K562 (cell line): Measurements from ENCODE around the gene GP1BA. TPM values are rescaled to one million over a fixed set of nuclear protein-coding genes. Genes with fewer than 3 reads are reported as not detected.

Source experiments
- BMI1 ChIP-seq: fragments of 150-350 bp; IDR thresholded peaks from 2 replicates; pipeline ENCODE4 v1.6.1; 2014; ENCODE audit warnings: low read length
- CC2D1A ChIP-seq: fragments of 450-650 bp; IDR thresholded peaks from 2 replicates; pipeline ENCODE4 v1.6.1; 2017; ENCODE audit warnings: mild to moderate bottlenecking
- CCNT2 ChIP-seq: IDR thresholded peaks from 2 replicates; pipeline ENCODE4 v1.6.1; 2011; ENCODE audit warnings: borderline replicate concordance, low read depth, mild to moderate bottlenecking, moderate library complexity, mixed read lengths, low read length; ENCODE audit not compliant: insufficient read length; ENCODE audit errors: extremely low read depth
- CEBPB ChIP-seq: fragments of 450-650 bp; IDR thresholded peaks from 2 replicates; pipeline ENCODE4 v1.6.1; 2016; ENCODE audit warnings: missing genetic modification characterization, missing compliant biosample characterization
- CHCHD3 ChIP-seq: fragments of 250-450 bp; sonication (Bioruptor Pico); IDR thresholded peaks from 2 replicates; pipeline ENCODE4 v2.1.2; 2022; ENCODE audit warnings: mild to moderate bottlenecking
- ESRRB ChIP-seq: fragments of 250-450 bp; sonication (Bioruptor Pico); IDR thresholded peaks from 2 replicates; pipeline ENCODE4 v1.5.0; 2020; ENCODE audit warnings: mild to moderate bottlenecking, moderate library complexity, borderline replicate concordance
- MEF2D ChIP-seq: conservative IDR thresholded peaks from 2 replicates; pipeline ENCODE4 v1.6.1; 2016; ENCODE audit warnings: low read depth, missing genetic modification characterization, missing compliant biosample characterization
- NFIX ChIP-seq: fragments of 250-450 bp; sonication (Bioruptor Pico); IDR thresholded peaks from 2 replicates; pipeline ENCODE4 v1.4.0; 2020; ENCODE audit warnings: low read depth, mild to moderate bottlenecking, moderate library complexity
- NFXL1 ChIP-seq: fragments of 450-650 bp; formaldehyde crosslinking; IDR thresholded peaks from 2 replicates; pipeline ENCODE4 v1.4.0; 2021; ENCODE audit warnings: mild to moderate bottlenecking
- POLR2G ChIP-seq: fragments of 200-400 bp; formaldehyde crosslinking; IDR thresholded peaks from 2 replicates; pipeline ENCODE4 v1.6.1; 2017; ENCODE audit warnings: low read depth, mild to moderate bottlenecking, antibody characterized with exemption, low read length, moderate library complexity
- PRPF4 ChIP-seq: fragments of 200-400 bp; formaldehyde crosslinking; IDR thresholded peaks from one replicate; pipeline ENCODE4 v1.6.1; 2017; ENCODE audit warnings: low read length, low read depth, mild to moderate bottlenecking; ENCODE audit not compliant: insufficient read depth, poor library complexity, severe bottlenecking
- RFX7 ChIP-seq: fragments of 250-450 bp; sonication (Bioruptor Pico); IDR thresholded peaks from 2 replicates; pipeline ENCODE4 v1.5.1; 2021; ENCODE audit warnings: mild to moderate bottlenecking
- SNIP1 ChIP-seq: fragments of 450-650 bp; IDR thresholded peaks from 2 replicates; pipeline ENCODE4 v1.7.1; 2017; ENCODE audit warnings: low read depth, mild to moderate bottlenecking
- TEAD4 ChIP-seq, 2 experiments: sonication (generic) in 1 of 2; formaldehyde crosslinking in 1 of 2; IDR thresholded peaks; 2 replicates each; pipeline versions ENCODE4 v1.6.1 to v1.8.0; 2012 to 2022; ENCODE audit warnings: borderline replicate concordance in 1 of 2, inconsistent platforms in 1 of 2, low read length in 1 of 2, mild to moderate bottlenecking in 1 of 2, missing genetic modification reagents in 1 of 2
- YY1 ChIP-seq, 3 experiments: IDR thresholded peaks; 2 replicates each; pipeline ENCODE4 v1.6.1; 2011; ENCODE audit warnings: low read length in 2 of 3, mild to moderate bottlenecking in 2 of 3, moderate library complexity in 2 of 3, borderline replicate concordance in 1 of 3, control low read depth in 1 of 3, low read depth in 1 of 3; ENCODE audit not compliant: insufficient read depth in 3 of 3, insufficient replicate concordance in 2 of 3, control insufficient read depth in 1 of 3, insufficient read length in 1 of 3; ENCODE audit errors: extremely low read depth in 1 of 3
- ZNF324 ChIP-seq: fragments of 250-450 bp; sonication (Bioruptor Pico); IDR thresholded peaks from 2 replicates; pipeline ENCODE4 v1.4.0; 2020; ENCODE audit warnings: mild to moderate bottlenecking
- ZNF431 ChIP-seq: sonication (generic); formaldehyde crosslinking; IDR thresholded peaks from 2 replicates; pipeline ENCODE4 v1.8.0; 2022; ENCODE audit warnings: mild to moderate bottlenecking, missing genetic modification reagents
- polyA plus RNA-seq, 8 experiments: library from polyadenylated mRNA; depleted of rRNA in 4 of 8; stranded (reverse) in 5 of 8; unstranded in 3 of 8; fragments of >200 nt; fragmentation: Nextera tagmentation in 2 of 8; fragmentation: Illumina TruSeq in 1 of 8; extraction: Ambion mirVana in 2 of 8; extraction: Trizol in 1 of 8; gene quantifications; 2 replicates each; pipeline versions ENCODE4 v1.2.1 to v1.2.3, GENCODE V29; 2011 to 2014; ENCODE audit warnings: inconsistent platforms in 1 of 8, missing spikeins in 1 of 8
- total RNA-seq, 7 experiments: library from RNA; depleted of rRNA in 6 of 7; stranded (reverse); fragments of >200 nt in 6 of 7; fragmentation: Illumina TruSeq in 2 of 7; extraction: Trizol in 2 of 7; gene quantifications; 2 replicates each; pipeline versions ENCODE4 v1.2.1 to v1.2.3, GENCODE V29; 2011 to 2021; ENCODE audit warnings: low replicate concordance in 1 of 7
- TF ChIP-seq, protein P1 (sequence below): fragments of 250-450 bp; sonication (Bioruptor Pico); IDR thresholded peaks from 2 replicates; pipeline ENCODE4 v1.4.0; 2020; ENCODE audit warnings: mild to moderate bottlenecking, moderate library complexity
- TF ChIP-seq, protein P2 (sequence below): sonication (generic); formaldehyde crosslinking; IDR thresholded peaks from 2 replicates; pipeline ENCODE4 v1.8.0; 2023; ENCODE audit warnings: mild to moderate bottlenecking, missing genetic modification reagents
- TF ChIP-seq, protein P3 (sequence below): fragments of 250-450 bp; sonication (Bioruptor Pico); IDR thresholded peaks from 2 replicates; pipeline ENCODE4 v1.5.0; 2021; ENCODE audit warnings: mild to moderate bottlenecking, borderline replicate concordance
- TF ChIP-seq, protein P4 (sequence below): sonication (generic); formaldehyde crosslinking; IDR thresholded peaks from 2 replicates; pipeline ENCODE4 v1.8.0; 2022; ENCODE audit warnings: missing genetic modification reagents, mild to moderate bottlenecking, moderate library complexity, borderline replicate concordance

The GP1BA gene
- total and polyA plus RNA-seq, 9 of the 15 experiments (the other 6 are each of a cell fraction or from before 2014, with no cell fraction given): 0.01 TPM; not detected in 8

DNA sequence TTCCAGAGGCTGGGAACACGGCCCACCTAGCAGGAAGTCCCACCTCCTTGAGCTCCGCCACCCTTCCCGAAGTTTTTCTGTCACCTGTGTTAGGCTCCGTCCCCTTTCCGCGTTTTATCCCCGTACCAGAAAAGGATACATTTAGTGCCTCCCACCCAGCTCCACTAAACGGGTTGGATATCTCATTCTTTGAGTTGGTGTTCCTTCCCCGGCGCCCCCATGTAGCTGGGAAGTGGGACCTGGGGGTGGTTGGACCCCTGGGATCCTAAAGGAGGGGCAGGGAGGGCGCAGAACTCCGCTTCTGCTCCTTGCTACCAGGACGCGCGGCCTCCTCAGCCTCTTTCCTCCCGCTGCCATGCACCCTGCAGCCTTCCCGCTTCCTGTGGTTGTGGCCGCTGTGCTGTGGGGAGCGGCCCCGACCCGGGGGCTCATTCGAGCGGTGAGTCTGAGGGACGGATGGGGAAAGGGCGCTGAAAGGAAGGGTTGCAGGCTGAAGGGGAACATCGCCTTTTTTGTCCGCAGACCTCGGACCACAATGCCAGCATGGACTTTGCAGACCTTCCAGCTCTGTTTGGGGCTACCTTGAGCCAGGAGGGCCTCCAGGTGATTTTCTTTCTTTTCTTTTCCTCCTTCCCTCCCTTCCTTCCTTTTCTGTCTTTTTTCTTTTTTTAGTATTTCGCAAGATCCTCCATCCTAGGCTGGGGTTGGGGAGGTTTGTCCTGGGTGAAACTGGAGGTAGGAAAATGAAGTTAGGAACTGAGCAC is 8.7 kb downstream of the GP1BA start (continued):
- TF ChIP-seq, protein P1, sequence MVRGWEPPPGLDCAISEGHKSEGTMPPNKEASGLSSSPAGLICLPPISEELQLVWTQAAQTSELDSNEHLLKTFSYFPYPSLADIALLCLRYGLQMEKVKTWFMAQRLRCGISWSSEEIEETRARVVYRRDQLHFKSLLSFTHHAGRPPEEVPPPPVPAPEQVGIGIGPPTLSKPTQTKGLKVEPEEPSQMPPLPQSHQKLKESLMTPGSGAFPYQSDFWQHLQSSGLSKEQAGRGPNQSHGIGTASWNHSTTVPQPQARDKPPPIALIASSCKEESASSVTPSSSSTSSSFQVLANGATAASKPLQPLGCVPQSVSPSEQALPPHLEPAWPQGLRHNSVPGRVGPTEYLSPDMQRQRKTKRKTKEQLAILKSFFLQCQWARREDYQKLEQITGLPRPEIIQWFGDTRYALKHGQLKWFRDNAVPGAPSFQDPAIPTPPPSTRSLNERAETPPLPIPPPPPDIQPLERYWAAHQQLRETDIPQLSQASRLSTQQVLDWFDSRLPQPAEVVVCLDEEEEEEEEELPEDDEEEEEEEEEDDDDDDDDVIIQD (CRISPR knock-in tag): no peak
- no peak for TF ChIP-seq BMI1
- no peak for TF ChIP-seq CHCHD3 (CRISPR knock-in tag)
- TF ChIP-seq ZNF324 (CRISPR knock-in tag): no peak
- no peak for TF ChIP-seq NFXL1 (CRISPR knock-in tag)
- TF ChIP-seq YY1 (IDR thresholded peaks at IDR 0.05; ENCODE audit: borderline replicate concordance in 1 of 3, control insufficient read depth in 1 of 3, extremely low read depth in 1 of 3, insufficient read depth in 3 of 3, insufficient read length in 1 of 3, insufficient replicate concordance in 2 of 3, low read depth in 1 of 3, low read length in 2 of 3): peak in 1 of 3 experiments; percentile 14
- TF ChIP-seq CCNT2: no peak
- 0 out of 2 replicates have a peak, but pooled peaks have one; percentile 11 for TF ChIP-seq CC2D1A
- TF ChIP-seq ZNF431 (CRISPR knock-in tag): no peak
- no peak for TF ChIP-seq TEAD4 (IDR thresholded peaks at IDR 0.05; ENCODE audit: low read length)
- no peak for TF ChIP-seq TEAD4 (CRISPR knock-in tag; IDR thresholded peaks at IDR 0.05; ENCODE audit: borderline replicate concordance)
- TF ChIP-seq, protein P2, sequence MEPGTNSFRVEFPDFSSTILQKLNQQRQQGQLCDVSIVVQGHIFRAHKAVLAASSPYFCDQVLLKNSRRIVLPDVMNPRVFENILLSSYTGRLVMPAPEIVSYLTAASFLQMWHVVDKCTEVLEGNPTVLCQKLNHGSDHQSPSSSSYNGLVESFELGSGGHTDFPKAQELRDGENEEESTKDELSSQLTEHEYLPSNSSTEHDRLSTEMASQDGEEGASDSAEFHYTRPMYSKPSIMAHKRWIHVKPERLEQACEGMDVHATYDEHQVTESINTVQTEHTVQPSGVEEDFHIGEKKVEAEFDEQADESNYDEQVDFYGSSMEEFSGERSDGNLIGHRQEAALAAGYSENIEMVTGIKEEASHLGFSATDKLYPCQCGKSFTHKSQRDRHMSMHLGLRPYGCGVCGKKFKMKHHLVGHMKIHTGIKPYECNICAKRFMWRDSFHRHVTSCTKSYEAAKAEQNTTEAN (CRISPR knock-in tag): no peak
- TF ChIP-seq RFX7: no peak
- TF ChIP-seq POLR2G: peak; percentile 75
- TF ChIP-seq, protein P3, sequence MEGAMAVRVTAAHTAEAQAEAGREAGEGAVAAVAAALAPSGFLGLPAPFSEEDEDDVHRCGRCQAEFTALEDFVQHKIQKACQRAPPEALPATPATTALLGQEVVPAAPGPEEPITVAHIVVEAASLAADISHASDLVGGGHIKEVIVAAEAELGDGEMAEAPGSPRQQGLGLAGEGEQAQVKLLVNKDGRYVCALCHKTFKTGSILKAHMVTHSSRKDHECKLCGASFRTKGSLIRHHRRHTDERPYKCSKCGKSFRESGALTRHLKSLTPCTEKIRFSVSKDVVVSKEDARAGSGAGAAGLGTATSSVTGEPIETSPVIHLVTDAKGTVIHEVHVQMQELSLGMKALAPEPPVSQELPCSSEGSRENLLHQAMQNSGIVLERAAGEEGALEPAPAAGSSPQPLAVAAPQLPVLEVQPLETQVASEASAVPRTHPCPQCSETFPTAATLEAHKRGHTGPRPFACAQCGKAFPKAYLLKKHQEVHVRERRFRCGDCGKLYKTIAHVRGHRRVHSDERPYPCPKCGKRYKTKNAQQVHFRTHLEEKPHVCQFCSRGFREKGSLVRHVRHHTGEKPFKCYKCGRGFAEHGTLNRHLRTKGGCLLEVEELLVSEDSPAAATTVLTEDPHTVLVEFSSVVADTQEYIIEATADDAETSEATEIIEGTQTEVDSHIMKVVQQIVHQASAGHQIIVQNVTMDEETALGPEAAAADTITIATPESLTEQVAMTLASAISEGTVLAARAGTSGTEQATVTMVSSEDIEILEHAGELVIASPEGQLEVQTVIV (CRISPR knock-in tag): no peak
- TF ChIP-seq CEBPB: peak; percentile 72
- no peak for TF ChIP-seq ESRRB (CRISPR knock-in tag)
- TF ChIP-seq, protein P4, sequence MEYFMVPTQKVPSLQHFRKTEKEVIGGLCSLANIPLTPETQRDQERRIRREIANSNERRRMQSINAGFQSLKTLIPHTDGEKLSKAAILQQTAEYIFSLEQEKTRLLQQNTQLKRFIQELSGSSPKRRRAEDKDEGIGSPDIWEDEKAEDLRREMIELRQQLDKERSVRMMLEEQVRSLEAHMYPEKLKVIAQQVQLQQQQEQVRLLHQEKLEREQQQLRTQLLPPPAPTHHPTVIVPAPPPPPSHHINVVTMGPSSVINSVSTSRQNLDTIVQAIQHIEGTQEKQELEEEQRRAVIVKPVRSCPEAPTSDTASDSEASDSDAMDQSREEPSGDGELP: no peak
- no peak for TF ChIP-seq NFIX (CRISPR knock-in tag)
- TF ChIP-seq SNIP1: no peak
- no peak for TF ChIP-seq MEF2D (tag)
- TF ChIP-seq PRPF4: no peak
